Measurements from ENCODE around the gene CACNG7.
A peak's percentile ranks its signal among the peaks of the same experiment; 100 is the strongest.

The CACNG7 gene

DNA sequence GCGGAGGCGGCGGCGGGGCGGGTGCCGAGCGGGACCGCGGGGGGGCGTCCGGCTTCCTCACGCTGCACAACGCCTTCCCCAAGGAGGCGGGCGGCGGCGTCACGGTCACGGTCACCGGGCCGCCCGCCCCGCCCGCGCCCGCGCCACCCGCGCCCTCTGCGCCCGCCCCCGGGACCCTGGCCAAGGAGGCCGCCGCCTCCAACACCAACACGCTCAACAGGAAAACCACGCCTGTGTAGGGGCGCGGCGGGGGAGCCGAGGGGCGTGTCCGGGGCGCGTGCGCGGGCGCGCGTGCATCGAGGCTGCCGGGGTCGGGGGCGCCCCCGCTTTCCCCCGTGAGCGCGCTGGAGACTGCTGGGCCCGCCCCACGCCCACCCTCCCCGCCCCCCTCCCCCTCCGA, 73.5 kb downstream of the CACNG7 start:
- DNase-seq (ENCODE audit: low spot score): no peak

DNA sequence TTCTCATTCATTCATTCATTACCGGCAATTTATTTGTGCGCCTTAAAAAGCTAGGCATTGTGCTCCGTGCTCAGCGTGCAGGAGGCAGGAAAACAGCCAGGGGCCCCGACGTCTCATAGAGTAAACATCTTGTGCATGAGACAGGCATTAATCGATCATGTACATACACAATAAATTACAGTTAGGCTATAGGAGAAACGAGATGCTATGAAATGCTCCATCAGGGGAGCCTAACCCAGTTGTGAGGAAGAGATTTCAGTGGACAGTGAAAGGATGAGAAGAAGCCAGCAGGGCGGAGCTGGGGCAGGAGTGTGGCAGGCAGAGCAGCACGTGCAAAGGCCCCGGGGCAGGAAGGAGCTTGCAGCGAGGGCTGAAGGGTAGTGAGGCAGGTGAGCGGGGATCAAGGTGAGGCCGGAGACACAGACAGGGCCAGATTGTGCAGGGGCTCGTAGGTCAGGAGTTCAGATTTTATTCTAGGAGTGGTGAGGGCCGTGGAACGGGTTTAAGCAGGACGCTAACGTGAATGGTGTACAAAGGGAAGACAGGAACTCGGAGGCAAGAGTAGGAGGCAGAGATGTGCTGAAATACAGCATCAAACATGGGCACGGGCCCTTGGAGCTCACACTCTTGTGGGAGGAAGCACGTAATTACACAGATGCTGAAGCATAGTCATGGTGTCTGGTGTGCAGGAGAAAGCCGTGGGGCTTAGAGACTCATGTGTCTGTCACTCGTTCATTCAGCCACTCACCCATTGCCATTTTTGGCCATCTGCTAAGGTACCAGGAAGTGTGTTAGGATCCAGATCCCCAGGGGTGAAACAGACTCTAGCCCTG, 74.6 kb downstream of the CACNG7 start:
- no peak for DNase-seq (ENCODE audit: low spot score)

DNA sequence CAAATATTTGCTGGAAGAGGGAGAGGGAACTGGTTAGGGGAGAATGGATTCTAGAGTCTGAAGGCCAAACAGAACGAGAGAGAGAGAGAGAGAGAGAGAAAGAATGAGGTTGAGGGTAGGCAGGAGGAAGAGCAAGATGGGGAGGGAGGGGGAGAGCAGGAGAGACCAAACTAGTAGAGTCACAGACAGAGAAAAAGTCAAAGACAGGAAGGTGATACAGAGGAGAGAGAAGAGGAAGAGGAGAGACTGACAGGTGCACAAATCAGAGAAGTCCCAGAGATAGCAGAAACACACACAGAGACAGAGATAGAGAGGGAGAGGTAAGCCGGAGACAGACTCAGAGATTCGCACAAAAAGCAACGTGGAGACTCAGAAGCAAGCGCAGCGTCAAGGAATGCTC, 76.8 kb downstream of the CACNG7 start:
- DNase-seq (ENCODE audit: low spot score): no peak

DNA sequence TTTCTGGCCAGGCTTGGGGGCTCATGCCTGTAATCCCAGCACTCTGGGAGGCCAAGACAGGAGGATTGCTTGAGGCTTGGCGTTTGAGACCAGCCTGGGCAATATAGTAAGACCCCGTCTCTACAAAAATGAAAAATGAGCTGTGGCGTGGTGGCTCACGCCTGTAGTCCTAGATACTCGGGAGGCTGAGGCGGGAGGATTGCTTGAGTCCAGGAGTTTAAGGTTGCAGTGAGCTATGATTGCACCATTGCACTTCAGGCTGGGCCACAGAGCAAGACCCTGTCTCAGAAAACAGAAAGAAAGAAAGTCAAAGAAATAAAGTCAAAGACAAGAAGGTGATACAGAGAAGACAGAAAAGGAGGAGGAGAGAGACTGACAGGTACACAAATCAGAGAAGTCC, 79.9 kb downstream of the CACNG7 start:
- DNase-seq (ENCODE audit: low spot score): no peak

DNA sequence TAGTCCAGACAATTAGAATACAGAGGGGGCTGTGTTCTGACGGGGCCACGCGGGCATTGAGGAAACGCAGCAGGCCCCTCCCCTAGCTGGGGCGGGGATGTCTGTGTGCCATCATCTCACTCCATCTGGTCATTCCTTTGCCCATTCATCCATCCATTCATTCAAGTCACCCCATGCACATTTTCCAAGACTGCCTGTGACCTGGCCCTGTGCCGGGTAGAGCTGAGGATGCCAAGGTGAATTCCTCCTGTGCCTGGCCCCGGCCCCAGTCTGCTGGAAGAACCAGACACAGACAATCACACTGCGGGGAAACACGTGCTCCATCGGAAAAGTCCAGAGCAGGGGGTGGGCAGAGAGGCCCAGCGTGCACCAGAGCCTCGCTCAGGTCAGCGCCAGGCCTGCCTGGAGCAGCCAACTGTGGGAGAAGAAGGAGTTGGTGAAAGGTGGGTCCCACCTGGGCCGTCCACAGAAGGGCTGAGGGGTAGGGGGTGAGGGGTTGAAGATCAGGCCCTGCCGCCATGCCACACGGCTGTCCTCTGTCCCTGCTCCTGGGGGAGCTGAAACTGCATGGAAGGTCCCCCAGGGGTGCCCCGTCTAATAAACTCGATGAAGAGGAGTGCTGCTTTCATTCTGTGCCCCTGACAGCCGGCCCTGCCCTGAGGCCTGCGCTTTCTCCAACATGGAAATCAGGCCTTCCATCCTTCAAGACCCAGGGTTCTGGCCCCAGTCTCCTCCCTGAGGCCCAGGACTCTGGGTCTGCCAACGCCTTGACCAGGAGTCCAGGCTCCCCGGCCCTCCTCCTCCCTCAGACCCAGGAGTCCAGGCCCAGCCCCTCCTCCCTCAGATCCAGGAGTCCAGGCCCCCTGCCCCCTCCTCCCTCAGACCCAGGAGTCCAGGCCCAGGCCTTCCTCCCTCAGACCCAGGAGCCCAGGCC, 80.8 kb downstream of the CACNG7 start:
- no peak for DNase-seq (ENCODE audit: low spot score)

DNA sequence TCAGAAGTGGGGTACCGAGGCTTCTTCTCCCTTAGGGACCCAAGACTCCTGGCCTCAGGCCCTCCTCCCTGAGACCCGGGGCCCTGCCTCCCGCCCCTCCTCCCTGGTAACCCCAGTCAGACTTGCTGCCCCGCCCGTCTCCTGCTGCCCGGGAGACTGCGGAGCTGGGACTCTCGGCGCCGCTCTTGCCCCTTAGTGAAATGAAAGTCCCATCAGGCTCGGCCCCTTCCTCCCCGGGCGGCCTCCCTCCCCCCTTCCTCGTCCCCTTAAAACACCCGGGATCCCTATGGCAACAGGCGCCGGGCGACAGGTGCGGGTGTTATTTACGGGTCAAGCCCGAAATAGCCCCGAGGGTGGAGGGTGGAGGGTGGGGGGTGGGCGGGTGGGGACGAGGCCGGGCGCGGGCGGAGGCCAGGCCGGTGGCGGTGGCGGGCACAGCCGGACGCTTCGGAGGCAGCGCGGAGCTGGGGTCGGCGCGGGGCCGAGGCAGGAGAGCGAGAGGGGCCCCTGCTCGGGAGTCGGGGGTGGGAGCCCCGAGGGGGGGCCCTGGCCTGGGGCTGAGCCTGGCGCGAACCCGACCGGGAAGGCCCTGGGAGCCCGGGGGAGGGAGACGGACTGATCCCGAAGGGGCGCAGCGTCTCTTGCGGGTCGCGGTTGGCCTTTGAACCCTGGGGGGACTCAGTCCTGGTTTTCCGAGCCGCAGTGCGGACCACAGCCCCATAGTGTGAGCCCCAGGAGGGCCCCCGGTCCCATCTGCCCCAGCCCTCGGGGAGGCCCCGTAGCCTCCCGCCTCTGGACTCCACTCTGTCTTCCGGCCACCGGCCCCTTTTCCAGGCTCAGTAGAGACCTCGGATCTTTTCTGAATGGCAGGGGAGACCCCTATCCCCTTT, 82.4 kb downstream of the CACNG7 start, which contains the start of gene CACNG6:
Gene CACNG6, plus strand, starts transcription at position 414 of the 890 bp plus-strand sequence. CDS start 1,241 bp downstream, outside the sequence.
- no peak for DNase-seq (ENCODE audit: low spot score)

DNA sequence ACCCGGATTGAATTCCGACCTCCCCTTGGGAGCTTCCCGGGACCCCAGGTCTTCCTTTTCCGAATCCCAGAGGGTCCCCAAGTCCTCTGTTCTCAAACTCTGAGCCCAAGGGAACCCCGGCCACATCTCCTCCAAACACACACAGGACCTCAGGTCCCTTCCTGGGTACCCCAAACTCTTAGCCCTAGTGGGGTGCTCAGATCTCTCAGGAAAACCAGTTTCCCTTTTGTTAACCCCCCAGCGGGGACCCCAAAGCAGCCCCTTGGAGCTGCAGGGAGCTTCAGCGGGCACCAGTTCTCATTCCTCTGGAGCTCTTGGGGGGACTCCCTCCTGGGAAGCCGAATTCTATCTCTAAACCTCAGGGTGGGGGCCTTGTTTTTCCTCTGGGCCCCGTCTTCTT, 83.1 kb downstream of the CACNG7 start:
- DNase-seq (ENCODE audit: low spot score): peak; percentile 18

DNA sequence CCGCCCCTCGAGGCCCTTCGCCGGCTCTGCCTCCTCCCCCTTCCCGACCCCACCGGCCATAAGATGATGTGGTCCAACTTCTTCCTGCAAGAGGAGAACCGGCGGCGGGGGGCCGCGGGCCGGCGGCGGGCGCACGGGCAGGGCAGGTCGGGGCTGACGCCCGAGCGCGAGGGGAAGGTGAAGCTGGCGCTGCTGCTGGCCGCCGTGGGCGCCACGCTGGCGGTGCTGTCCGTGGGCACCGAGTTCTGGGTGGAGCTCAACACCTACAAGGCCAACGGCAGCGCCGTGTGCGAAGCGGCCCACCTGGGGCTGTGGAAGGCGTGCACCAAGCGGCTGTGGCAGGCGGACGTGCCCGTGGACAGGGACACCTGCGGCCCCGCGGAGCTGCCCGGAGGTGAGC, 83.7 kb downstream of the CACNG7 start:
- DNase-seq (ENCODE audit: low spot score): peak; percentile 27

DNA sequence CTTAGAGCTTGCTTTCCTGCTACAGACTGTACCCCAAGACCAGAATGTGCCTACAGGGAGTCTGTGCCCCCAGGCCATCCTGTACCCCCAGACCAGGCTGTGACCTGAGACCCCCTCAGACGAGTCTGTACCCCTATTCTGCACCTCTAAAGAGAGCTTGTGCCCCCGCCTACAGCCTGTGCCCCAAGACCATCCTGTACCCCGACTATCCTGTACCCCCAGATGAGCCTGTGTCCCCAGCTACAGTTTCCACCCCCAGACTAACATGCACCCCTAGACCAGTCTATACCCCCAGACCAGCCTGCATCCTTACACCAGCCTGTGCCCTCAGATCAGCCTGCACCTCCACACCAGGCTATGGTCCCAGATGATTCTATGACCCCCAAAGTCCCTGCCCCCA, 84.4 kb downstream of the CACNG7 start:
- no peak for DNase-seq (ENCODE audit: low spot score)
